OCI-LY1 (cell line): ENCODE results near the gene APOBEC2.

Experiments used
- H2AFZ ChIP-seq: fragments of 200-600 bp; sonication (generic), shearing (Covaris generic); 2 replicates; pipeline ENCODE4 v1.6.0; 2014; ENCODE audit warnings: antibody characterized with exemption, mild to moderate bottlenecking, low read length
- H3F3A ChIP-seq: fragments of 200-600 bp; sonication (generic), shearing (Covaris generic); 2 replicates; pipeline ENCODE4 v1.6.0; 2014; ENCODE audit warnings: mild to moderate bottlenecking, antibody characterized with exemption, low read length, moderate library complexity; ENCODE audit not compliant: insufficient read depth
- H3K27ac ChIP-seq: fragments of 200-600 bp; sonication (generic); 2 replicates; pipeline ENCODE4 v1.5.1; 2014; ENCODE audit warnings: low read length, mixed run types, mild to moderate bottlenecking, low read depth; ENCODE audit not compliant: poor library complexity, severe bottlenecking
- H3K27me3 ChIP-seq: fragments of 200-600 bp; sonication (generic); 2 replicates; pipeline ENCODE4 v1.6.0; 2014; ENCODE audit warnings: antibody characterized with exemption, mild to moderate bottlenecking, low read length, moderate library complexity; ENCODE audit not compliant: insufficient read depth
- H3K36me3 ChIP-seq: fragments of 200-600 bp; sonication (generic); 2 replicates; pipeline ENCODE4 v1.6.1; 2014; ENCODE audit warnings: mild to moderate bottlenecking, antibody characterized with exemption, low read length, moderate library complexity, mixed read lengths; ENCODE audit not compliant: insufficient read depth
- H3K4me1 ChIP-seq: fragments of 200-600 bp; sonication (generic); 2 replicates; pipeline ENCODE4 v1.5.1; 2014; ENCODE audit warnings: mild to moderate bottlenecking, low read length, moderate library complexity; ENCODE audit not compliant: insufficient read depth, severe bottlenecking
- H3K4me2 ChIP-seq: fragments of 200-600 bp; sonication (generic), shearing (Covaris generic); 2 replicates; pipeline ENCODE4 v1.6.1; 2014; ENCODE audit warnings: low read length
- H3K4me3 ChIP-seq: fragments of 200-600 bp; sonication (generic); 2 replicates; pipeline ENCODE4 v1.5.1; 2014; ENCODE audit warnings: low read length, low read depth, mild to moderate bottlenecking, mixed read lengths; ENCODE audit not compliant: poor library complexity, severe bottlenecking
- H3K79me2 ChIP-seq: fragments of 200-600 bp; shearing (Covaris generic); 2 replicates; pipeline ENCODE4 v1.6.1; 2016; ENCODE audit warnings: mixed run types, low read length, mixed read lengths; ENCODE audit not compliant: insufficient read depth
- H3K9ac ChIP-seq: fragments of 200-600 bp; sonication (generic), shearing (Covaris generic); 2 replicates; pipeline ENCODE4 v1.6.1; 2014; ENCODE audit warnings: mild to moderate bottlenecking, low read length, mixed read lengths
- H3K9me2 ChIP-seq: fragments of 200-600 bp; sonication (generic), shearing (Covaris generic); 2 replicates; pipeline ENCODE4 v1.6.1; 2014; ENCODE audit warnings: low read depth, mild to moderate bottlenecking, low read length, mixed read lengths
- H3K9me3 ChIP-seq: fragments of 200-600 bp; shearing (Covaris generic); 2 replicates; pipeline ENCODE4 v1.6.1; 2014; ENCODE audit warnings: low read length, mixed read lengths
- H4K20me1 ChIP-seq: fragments of 200-600 bp; sonication (generic), shearing (Covaris generic); 2 replicates; pipeline ENCODE4 v1.6.0; 2016; ENCODE audit warnings: mild to moderate bottlenecking, low read length; ENCODE audit not compliant: insufficient read depth
- EZH2 ChIP-seq: fragments of 200-600 bp; sonication (generic), shearing (Covaris generic); IDR thresholded peaks from 2 replicates; pipeline ENCODE4 v1.8.0; 2017; ENCODE audit warnings: borderline replicate concordance, mixed run types, mild to moderate bottlenecking, antibody characterized with exemption, low read length, moderate library complexity, mixed read lengths
- TF ChIP-seq, protein P1 (sequence below): fragments of 200-600 bp; sonication (generic), shearing (Covaris generic); IDR thresholded peaks from 2 replicates; pipeline ENCODE4 v1.5.1; 2017; ENCODE audit warnings: mild to moderate bottlenecking, antibody characterized with exemption, low read length, moderate library complexity, mixed read lengths

APOBEC2 gene

DNA sequence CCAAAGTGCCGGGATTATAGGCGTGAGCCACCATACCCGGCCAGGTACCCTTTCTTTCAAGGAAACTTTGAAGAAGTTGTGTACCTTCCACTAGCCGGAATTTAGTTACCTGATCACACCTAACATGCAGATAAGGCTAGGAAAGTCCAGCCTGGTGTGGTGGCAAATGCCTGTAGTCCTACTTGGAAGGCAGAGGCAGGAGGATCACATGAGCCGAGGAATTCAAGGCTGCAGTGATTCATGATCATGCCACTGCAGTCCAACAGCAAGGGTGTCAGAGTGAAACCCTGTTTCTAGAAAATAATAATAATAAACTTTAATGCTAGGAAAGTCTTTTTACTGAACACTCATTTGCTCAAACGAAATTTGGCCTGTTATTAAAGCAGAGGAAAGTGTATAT, 40.7 kb downstream of the APOBEC2 start:
- Histone ChIP-seq H3K9me2 (no peaks in the 10 kb centered on the region), H4K20me1 (no peaks in the 10 kb centered on the region), H3K9me3 (no peaks in the 10 kb centered on the region), H2AFZ (no peak overlapping the region), H3K9ac (no peak overlapping the region), H3K4me3 (no peak overlapping the region), H3K27ac (no peak overlapping the region), H3K79me2 (no peaks in the 10 kb centered on the region), H3K4me1 (no peaks in the 10 kb centered on the region), H3K36me3 (peaks cover 96% of the 10 kb centered on the region), H3K4me2 (no peak overlapping the region), H3F3A (no peaks in the 10 kb centered on the region), H3K27me3 (no peaks in the 10 kb centered on the region)
- TF ChIP-seq EZH2 = no peak
- TF ChIP-seq, protein P1, sequence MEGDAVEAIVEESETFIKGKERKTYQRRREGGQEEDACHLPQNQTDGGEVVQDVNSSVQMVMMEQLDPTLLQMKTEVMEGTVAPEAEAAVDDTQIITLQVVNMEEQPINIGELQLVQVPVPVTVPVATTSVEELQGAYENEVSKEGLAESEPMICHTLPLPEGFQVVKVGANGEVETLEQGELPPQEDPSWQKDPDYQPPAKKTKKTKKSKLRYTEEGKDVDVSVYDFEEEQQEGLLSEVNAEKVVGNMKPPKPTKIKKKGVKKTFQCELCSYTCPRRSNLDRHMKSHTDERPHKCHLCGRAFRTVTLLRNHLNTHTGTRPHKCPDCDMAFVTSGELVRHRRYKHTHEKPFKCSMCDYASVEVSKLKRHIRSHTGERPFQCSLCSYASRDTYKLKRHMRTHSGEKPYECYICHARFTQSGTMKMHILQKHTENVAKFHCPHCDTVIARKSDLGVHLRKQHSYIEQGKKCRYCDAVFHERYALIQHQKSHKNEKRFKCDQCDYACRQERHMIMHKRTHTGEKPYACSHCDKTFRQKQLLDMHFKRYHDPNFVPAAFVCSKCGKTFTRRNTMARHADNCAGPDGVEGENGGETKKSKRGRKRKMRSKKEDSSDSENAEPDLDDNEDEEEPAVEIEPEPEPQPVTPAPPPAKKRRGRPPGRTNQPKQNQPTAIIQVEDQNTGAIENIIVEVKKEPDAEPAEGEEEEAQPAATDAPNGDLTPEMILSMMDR = no peak

DNA sequence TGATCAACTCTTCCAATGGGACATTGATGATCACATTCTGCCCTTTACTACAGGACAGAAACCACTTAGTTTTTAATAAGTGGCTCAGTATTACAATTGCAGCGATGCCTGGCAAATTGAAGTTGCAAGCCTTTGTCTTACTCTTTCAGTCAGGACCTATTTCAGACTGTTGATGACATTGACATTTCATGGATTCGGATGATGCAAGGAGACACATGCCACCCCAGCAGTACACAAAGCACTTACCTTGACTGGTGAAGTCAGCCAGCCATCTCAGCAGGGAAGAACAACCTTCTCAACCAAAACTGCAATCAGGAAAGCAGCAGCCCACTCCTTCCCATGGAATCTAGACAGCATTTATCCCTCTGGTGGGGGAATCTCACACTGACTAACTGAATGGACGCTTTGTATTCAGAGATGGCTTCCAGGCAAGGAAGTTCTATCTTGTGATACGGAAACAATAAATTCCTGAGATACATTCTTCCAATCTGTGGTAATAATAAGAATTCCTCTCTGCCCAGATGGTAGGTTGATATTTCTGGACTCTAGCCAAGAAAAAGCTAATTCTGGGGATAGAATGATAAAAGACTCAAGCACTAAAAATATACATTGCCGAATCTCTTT, 44.6 kb downstream of the APOBEC2 start:
- no peaks in the 10 kb centered on the region for H3K9me2 ChIP-seq
- TF ChIP-seq, protein P1 = no peak
- TF ChIP-seq EZH2 = no peak
- no peaks in the 10 kb centered on the region for H3K9me3 ChIP-seq
- H3K79me2 ChIP-seq = no peaks in the 10 kb centered on the region
- no peak overlapping the region for H3K27ac ChIP-seq
- no peaks in the 10 kb centered on the region for H4K20me1 ChIP-seq
- H3K4me1 ChIP-seq = no peaks in the 10 kb centered on the region
- no peak overlapping the region for H3K4me3 ChIP-seq
- H3K36me3 ChIP-seq = peaks cover 92% of the 10 kb centered on the region
- no peaks in the 10 kb centered on the region for H3F3A ChIP-seq
- no peak overlapping the region for H3K4me2 ChIP-seq
- no peak overlapping the region for H2AFZ ChIP-seq
- no peak overlapping the region for H3K9ac ChIP-seq
- no peaks in the 10 kb centered on the region for H3K27me3 ChIP-seq

DNA sequence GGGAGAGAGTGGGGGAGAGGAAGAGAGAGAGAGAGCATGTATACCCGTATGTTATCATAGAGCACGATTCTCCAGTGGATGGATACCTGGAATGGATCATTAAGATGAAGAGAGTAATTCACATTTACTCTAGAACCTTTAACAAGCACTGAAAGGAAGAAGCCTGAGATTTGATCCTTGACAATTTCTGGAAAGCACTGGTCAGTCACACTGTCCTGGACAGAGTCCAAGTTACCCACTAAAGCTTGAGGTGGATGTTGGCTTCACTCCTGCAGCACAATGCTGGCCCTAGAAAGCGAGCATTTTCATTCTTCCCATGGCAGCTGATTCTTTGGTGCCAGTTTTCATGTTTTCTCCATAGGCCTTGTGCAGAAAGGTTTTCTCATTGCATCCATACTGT, 45.4 kb downstream of the APOBEC2 start:
- H3K4me1 ChIP-seq = no peaks in the 10 kb centered on the region
- H3K9ac ChIP-seq = no peak overlapping the region
- no peaks in the 10 kb centered on the region for H3K9me2 ChIP-seq
- H2AFZ ChIP-seq = no peak overlapping the region
- no peaks in the 10 kb centered on the region for H3K9me3 ChIP-seq
- TF ChIP-seq, protein P1 = no peak
- TF ChIP-seq EZH2 = no peak
- H3F3A ChIP-seq = no peaks in the 10 kb centered on the region
- no peak overlapping the region for H3K4me3 ChIP-seq
- no peaks in the 10 kb centered on the region for H4K20me1 ChIP-seq
- no peaks in the 10 kb centered on the region for H3K27me3 ChIP-seq
- H3K27ac ChIP-seq = no peak overlapping the region
- no peaks in the 10 kb centered on the region for H3K79me2 ChIP-seq
- H3K36me3 ChIP-seq = peaks cover 85% of the 10 kb centered on the region
- no peak overlapping the region for H3K4me2 ChIP-seq
